DOHH2 (cell line): ENCODE measurements around the gene TRAFD1.

Experiments used
- EZH2phosphoT487 ChIP-seq: fragments of 200-600 bp; sonication (generic); IDR thresholded peaks from 2 replicates; pipeline ENCODE4 v1.6.1; 2017; ENCODE audit warnings: borderline replicate concordance, mild to moderate bottlenecking, antibody characterized with exemption, low read length, moderate library complexity, mixed read lengths
- TF ChIP-seq, protein P1 (sequence below): fragments of 200-600 bp; sonication (generic); IDR thresholded peaks from one replicate; pipeline ENCODE4 v1.5.1; 2014; ENCODE audit warnings: antibody characterized with exemption, mild to moderate bottlenecking, low read depth, low read length; ENCODE audit not compliant: poor library complexity, severe bottlenecking

DNA sequence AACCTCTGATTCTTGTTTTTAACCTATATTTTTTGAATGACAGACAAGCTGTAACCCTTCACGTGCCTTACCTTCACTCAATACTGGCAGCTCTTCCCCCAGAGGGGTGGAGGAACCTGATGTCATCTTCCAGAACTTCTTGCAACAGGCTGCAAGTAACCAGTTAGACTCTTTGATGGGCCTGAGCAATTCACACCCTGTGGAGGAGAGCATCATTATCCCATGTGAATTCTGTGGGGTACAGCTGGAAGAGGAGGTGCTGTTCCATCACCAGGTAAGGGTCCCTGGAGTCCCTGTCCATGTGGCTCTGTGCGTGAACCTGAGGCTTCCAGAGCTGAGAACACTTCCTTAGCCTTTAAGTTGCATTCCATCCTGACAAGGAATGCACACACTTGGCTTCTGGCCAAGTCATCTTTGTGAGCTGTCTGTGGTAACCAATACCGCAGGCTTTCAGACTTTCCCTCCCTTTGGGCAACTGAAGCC is 22.7 kb downstream of the TRAFD1 start:
- TF ChIP-seq, protein P1, sequence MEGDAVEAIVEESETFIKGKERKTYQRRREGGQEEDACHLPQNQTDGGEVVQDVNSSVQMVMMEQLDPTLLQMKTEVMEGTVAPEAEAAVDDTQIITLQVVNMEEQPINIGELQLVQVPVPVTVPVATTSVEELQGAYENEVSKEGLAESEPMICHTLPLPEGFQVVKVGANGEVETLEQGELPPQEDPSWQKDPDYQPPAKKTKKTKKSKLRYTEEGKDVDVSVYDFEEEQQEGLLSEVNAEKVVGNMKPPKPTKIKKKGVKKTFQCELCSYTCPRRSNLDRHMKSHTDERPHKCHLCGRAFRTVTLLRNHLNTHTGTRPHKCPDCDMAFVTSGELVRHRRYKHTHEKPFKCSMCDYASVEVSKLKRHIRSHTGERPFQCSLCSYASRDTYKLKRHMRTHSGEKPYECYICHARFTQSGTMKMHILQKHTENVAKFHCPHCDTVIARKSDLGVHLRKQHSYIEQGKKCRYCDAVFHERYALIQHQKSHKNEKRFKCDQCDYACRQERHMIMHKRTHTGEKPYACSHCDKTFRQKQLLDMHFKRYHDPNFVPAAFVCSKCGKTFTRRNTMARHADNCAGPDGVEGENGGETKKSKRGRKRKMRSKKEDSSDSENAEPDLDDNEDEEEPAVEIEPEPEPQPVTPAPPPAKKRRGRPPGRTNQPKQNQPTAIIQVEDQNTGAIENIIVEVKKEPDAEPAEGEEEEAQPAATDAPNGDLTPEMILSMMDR: no peak
- TF ChIP-seq EZH2phosphoT487: no peak
